Activated naive CD4-positive, alpha-beta T cell (primary cell): ENCODE results near the gene RNMT.
"Not testable (repeated sequence)": the region's sequence is repeated elsewhere in the genome, so short reads cannot be mapped to it uniquely, and the experiment has no call there.

ENCODE experiments used
- DNase-seq, 4 experiments: peaks; one replicate each; lab custom pipeline; 2025; lab: John Stamatoyannopoulos, UW

Gene RNMT

DNA sequence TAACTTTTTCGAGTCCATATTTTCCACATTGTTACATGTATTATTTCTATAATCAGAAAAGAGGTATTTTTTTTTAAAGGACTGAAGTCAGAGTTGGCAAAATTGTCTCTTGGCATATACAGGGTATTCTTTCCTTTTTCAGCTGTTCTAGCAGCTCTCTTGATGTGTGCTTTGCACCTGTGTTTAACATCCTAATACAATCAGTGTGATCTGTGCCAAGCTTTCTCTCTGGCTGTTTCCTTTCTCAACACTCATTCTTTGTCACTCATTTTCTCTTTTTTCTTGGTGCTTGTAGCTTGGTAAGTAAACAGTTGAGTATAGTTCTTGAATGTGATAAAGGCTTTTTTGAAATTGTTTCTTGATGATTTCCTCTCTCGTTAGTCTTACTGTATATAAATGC lies 9.2 kb downstream of the RNMT start:
- no peak for DNase-seq

GRCh38 chr18:13745696-13746095 lies 19.2 kb downstream of the RNMT start:
- no peak for DNase-seq

DNA sequence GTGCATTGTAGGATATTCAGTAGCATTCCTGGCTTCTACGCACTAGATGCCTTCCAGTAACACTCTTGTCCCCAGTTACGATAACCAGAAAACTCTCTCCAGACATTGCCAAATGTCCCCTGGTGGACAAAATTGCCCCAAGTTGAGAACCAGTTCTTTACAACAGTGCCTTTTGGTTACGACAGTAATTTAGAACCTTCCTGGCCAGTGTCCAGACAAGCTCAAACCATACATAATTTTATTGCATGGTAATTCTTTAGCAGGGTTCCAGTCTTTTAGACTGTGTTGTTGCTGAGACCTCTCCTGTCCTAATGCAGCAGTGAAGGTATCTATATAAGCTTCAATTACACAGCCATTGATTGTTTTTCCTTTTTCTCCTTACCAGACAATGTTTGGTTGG lies 20.2 kb downstream of the RNMT start:
- DNase-seq: no peak

- not testable (repeated sequence) for DNase-seq
Measured at GRCh38 chr18:13751599-13751998, 25.1 kb downstream of the RNMT start.

DNA sequence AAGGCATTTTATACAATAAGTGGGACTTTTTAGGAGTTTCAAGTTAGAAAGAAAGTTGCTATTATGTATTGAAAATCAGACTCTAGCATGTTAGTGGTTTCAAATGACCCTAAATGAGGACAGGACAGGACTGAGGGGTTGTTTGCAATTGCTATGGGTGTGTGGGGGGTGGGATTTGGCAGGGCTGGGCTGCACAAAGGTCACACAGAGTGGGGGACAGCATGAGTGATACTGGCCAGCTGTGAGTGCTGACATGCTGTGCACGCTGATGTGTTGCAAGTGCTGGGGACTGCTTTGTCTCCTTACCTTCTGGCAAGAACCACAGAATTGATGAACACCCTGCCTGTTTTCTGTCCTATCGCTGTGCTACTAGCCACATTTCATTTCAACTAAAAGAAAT lies 29.8 kb downstream of the RNMT start:
- DNase-seq: no peak

DNA sequence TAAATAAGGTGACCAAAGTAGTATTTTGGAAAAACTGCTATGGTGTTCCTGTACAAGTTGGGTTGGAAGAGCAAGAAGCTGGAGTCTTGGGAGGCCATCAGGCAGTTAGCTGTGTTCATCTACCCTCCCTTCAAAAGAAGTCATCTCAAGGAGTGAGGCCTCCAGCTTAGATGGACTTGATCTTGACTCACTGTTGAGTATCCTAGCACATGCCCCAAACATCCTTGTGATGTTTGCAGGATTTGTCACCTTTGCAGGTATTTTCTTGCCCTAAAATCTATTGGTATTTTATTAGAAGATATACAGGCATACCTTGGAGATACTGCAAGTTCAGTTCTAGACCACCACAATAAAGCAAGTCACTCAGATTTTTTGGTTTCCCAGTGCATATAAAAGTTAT lies 30.2 kb downstream of the RNMT start:
- DNase-seq: no peak

GRCh38 chr18:13758622-13759021 lies 32.1 kb downstream of the RNMT start:
- DNase-seq: no peak

GRCh38 chr18:13760047-13760446 lies 33.6 kb downstream of the RNMT start:
- no peak for DNase-seq

GRCh38 chr18:13762690-13763439 lies 36.4 kb downstream of the RNMT start:
- DNase-seq: no peak

DNA sequence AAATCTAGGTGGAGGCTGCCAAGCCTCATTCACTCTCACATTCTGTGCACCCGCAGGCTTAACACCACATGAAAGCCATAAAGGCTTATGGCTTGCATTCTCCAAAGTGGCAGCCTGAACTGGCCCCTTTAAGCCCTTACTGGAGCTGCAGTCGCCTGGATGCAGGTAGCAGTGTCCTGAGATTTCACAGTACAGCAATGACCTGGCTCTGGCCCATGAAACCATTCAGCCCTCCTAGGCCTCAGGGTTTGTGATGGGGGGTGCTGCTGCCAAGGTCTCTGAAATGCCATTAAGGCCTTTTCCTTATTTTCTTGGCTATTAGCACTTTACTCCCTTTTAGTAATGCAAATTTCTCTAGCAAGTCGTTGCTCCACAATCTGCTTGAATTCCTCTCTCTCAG lies 48.6 kb downstream of the RNMT start:
- DNase-seq: no peak

DNA sequence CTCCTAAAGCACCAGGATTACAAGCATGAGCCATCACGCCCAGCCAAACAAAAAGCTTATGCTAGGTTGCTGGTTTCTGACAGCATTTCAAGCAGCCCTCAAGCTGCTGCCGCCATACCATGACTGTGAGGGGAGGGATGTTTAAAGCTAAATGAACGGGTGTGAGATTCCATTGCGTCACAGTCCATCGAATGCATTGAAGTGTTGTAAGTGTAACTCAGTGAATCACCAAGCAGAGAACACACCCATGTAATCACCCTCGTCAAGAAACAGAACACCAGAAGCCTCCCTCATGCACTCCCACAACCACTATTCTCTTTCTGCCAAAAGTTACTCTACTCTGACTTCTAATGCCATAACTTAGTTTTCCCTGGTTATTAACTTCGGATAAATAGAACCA lies 64.7 kb downstream of the RNMT start:
- DNase-seq: no peak

DNA sequence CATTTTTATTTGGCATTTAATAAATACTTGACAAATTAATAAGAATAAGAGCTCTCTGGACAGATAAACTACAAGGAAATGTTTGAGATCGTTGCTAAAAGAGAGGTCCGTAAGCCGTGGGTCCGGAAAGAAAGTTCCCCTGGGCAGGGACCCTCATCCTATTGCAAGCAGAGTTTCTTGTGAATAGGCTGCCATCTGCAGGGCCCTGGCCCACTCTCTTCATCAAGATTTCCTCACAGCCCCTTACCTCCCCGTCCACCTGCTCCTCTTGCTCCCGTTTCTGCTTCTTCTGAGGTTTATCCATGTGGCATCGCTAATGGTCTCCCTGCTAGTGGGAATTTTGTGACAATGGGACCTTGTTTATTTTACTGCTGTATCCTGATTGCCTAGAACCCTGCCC lies 67.3 kb downstream of the RNMT start:
- DNase-seq: no peak

DNA sequence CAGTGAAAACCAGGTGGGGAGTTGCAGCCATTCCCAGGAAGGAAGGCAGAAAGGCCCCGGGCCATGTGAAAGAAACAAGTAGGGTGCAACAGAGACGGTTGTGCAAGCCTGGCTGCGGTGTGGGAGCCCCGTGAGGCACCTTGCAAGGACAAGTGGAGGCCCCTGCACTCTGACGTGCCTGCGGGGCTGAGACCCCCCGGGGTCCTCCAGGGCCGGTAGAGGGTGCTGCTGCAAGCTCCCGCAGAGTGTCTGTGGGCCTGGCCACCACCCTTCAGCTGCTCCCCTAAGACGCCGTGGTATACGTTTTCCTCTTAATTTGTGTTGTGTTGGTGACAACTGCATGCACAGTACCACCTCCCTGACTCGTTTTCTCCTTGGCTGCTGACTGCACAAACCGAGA lies 70.0 kb downstream of the RNMT start:
- DNase-seq: no peak

GRCh38 chr18:13797157-13797611 lies 70.7 kb downstream of the RNMT start:
- DNase-seq: no peak

GRCh38 chr18:13799396-13799795 lies 72.9 kb downstream of the RNMT start:
- no peak for DNase-seq

GRCh38 chr18:13800505-13801259 lies 74.2 kb downstream of the RNMT start:
- DNase-seq: peak in 2 of 4 experiments; percentile 2 to 41

DNA sequence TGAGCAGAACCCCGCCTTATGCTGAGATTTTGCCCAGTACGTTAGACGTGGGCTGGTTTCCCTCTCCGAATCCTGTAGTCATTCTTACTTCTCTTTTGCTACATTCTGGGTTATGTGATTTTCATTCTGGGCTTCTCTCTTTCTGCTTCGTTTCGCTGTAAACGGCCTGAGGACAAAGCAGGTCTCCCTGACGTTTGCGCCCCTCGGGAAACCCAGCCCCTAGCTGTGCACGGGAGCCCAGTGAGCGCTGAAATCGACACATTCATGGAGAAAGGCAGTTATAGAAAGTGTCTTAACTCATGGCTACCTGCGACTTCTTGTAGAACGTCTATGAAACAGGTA lies 74.8 kb downstream of the RNMT start:
- no peak for DNase-seq

GRCh38 chr18:13804305-13804704 lies 77.8 kb downstream of the RNMT start:
- no peak for DNase-seq

- DNase-seq: no peak
Measured at GRCh38 chr18:13808294-13809042, 82.0 kb downstream of the RNMT start.

DNA sequence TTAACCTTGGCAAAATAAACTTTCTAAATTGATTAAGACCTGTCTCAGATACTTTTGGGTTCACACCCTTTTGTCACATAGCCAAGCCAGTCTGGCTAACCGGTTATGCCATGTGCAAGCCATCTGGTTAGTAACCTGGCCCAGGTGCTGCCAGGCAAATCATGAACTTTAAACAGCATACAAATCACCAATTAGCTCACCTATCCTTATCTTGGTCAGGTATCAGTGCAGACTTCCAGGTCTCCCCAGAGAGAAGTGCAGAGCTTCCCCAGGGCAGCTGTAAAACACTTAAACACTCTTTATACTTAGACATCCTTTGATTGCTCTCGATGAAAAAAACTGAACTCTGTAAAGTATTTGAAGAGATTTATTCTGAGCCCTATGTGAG lies 82.6 kb downstream of the RNMT start:
- no peak for DNase-seq

GRCh38 chr18:13809531-13810255 lies 83.2 kb downstream of the RNMT start:
- DNase-seq: no peak

- DNase-seq: no peak
Measured at GRCh38 chr18:13810950-13811485, 84.5 kb downstream of the RNMT start.
